HepG2 (cell line): ENCODE measurements around the gene ABCA2. TPM values are rescaled to one million over a fixed set of nuclear protein-coding genes. Genes with fewer than 3 reads are reported as not detected.

Experiments used
- ATAC-seq: fragments of 200-7000 bp; cut with Tn5 transposase; 3 replicates; pipeline ENCODE4 v1.9.1; 2020; ENCODE audit warnings: mild to moderate bottlenecking, moderate library complexity
- BruUV-seq: library from RNA; stranded (reverse); fragments of 400-500 nt; replicated peaks from 2 replicates; lab custom pipeline; 2021; lab: Mats Ljungman, UMichigan
- CTCF ChIA-PET: fragments of 300-600 bp; formaldehyde crosslinking; extraction: SDS; loops from one replicate; lab custom pipeline; 2021; ENCODE audit warnings: low total read pairs, inconsistent platforms, low intra/inter-chr PET ratio; lab: Yijun Ruan, JAX
- POLR2A ChIA-PET: fragments of 350-600 bp; sonication (Branson Sonifier 250); formaldehyde crosslinking; loops from one replicate; lab custom pipeline; 2020; ENCODE audit warnings: antibody characterized with exemption, inconsistent platforms; lab: Yijun Ruan, JAX
- DNase-seq: peaks from one replicate; pipeline ENCODE4 v3.0.0-alpha.2; 2015; ENCODE audit warnings: low spot score
- FAIRE-seq: peaks from 3 replicates; lab custom pipeline; 2011; peaks lifted over from hg19 to GRCh38; lab: Jason Lieb, UNC
- H2AFZ ChIP-seq: one replicate; pipeline ENCODE4 v1.6.1; 2011; ENCODE audit warnings: low read length, inconsistent platforms
- H3K27ac ChIP-seq: fragments of 300-600 bp; 3 replicates; pipeline ENCODE4 v1.8.0; 2011; ENCODE audit warnings: mixed run types, mild to moderate bottlenecking, mixed read lengths, low read length, inconsistent platforms; ENCODE audit not compliant: insufficient read depth; ENCODE audit errors: extremely low read length
- H3K27me3 ChIP-seq, 2 experiments: fragments of 200-600 bp in 1 of 2; 2 replicates in 1 of 2; 3 replicates in 1 of 2; pipeline versions ENCODE4 v1.6.0 to v1.8.0; 2011; ENCODE audit warnings: low read length in 2 of 2, mild to moderate bottlenecking in 2 of 2, moderate library complexity in 2 of 2, inconsistent platforms in 1 of 2; ENCODE audit not compliant: insufficient read depth in 2 of 2, control insufficient read depth in 1 of 2
- H3K36me3 ChIP-seq, 2 experiments: fragments of 200-600 bp in 1 of 2; replicated peaks in 1 of 2; 2 replicates in 1 of 2; 3 replicates in 1 of 2; pipeline versions ENCODE4 v1.5.1 to v1.8.0; 2011; ENCODE audit warnings: low read length in 2 of 2, inconsistent platforms in 1 of 2; ENCODE audit not compliant: insufficient read depth in 2 of 2, control insufficient read depth in 1 of 2
- H3K4me1 ChIP-seq: 2 replicates; pipeline ENCODE4 v1.5.1; 2012; ENCODE audit warnings: low read length, inconsistent platforms; ENCODE audit not compliant: insufficient read depth
- H3K4me2 ChIP-seq: 2 replicates; pipeline ENCODE4 v1.6.0; 2011; ENCODE audit warnings: low read depth, low read length, inconsistent platforms
- H3K4me3 ChIP-seq, 3 experiments: fragments of 200-600 bp in 1 of 3; sonication (generic), shearing (Covaris generic) in 1 of 3; replicated peaks in 1 of 3; 2 replicates each; pipeline ENCODE4 v1.5.1; 2011 to 2016; ENCODE audit warnings: low read length in 3 of 3, inconsistent platforms in 2 of 3, low read depth in 2 of 3, mild to moderate bottlenecking in 2 of 3, control low read depth in 1 of 3, mixed read lengths in 1 of 3; ENCODE audit not compliant: insufficient read depth in 1 of 3
- H3K79me2 ChIP-seq: one replicate; pipeline ENCODE4 v1.6.1; 2011; ENCODE audit warnings: low read length, inconsistent platforms; ENCODE audit not compliant: insufficient read depth
- H3K9ac ChIP-seq: 2 replicates; pipeline ENCODE4 v1.6.0; 2011; ENCODE audit warnings: mild to moderate bottlenecking, low read depth, low read length, inconsistent platforms; ENCODE audit not compliant: insufficient read depth
- H3K9me3 ChIP-seq: 2 replicates; pipeline ENCODE4 v1.5.1; 2012; ENCODE audit warnings: mild to moderate bottlenecking, low read length
- H4K20me1 ChIP-seq: 2 replicates; pipeline ENCODE4 v1.6.0; 2011; ENCODE audit warnings: inconsistent platforms, mild to moderate bottlenecking, low read length, moderate library complexity; ENCODE audit not compliant: insufficient read depth
- DZIP1 ChIP-seq: sonication (generic); formaldehyde crosslinking; IDR thresholded peaks from 2 replicates; pipeline ENCODE4 v1.5.0; 2020; ENCODE audit warnings: mild to moderate bottlenecking, missing genetic modification reagents
- FIP1L1 ChIP-seq: fragments of 200-400 bp; formaldehyde crosslinking; IDR thresholded peaks from 2 replicates; pipeline ENCODE4 v1.6.1; 2018; ENCODE audit warnings: low read depth, mild to moderate bottlenecking, low read length, moderate library complexity, borderline replicate concordance; ENCODE audit not compliant: insufficient read depth
- HMG20B ChIP-seq: conservative IDR thresholded peaks from 2 replicates; pipeline ENCODE4 v1.6.1; 2016; ENCODE audit warnings: missing genetic modification reagents, missing compliant biosample characterization
- HNRNPL ChIP-seq: fragments of 200-400 bp; formaldehyde crosslinking; IDR thresholded peaks from 2 replicates; pipeline ENCODE4 v1.6.1; 2017; ENCODE audit warnings: mild to moderate bottlenecking, low read depth, low read length
- NFYC ChIP-seq: IDR thresholded peaks from 2 replicates; pipeline ENCODE4 v1.6.1; 2016; ENCODE audit warnings: missing genetic modification reagents, missing compliant biosample characterization
- TBX3 ChIP-seq: fragments of 450-650 bp; IDR thresholded peaks from 2 replicates; pipeline ENCODE4 v1.6.1; 2017; ENCODE audit warnings: antibody characterized with exemption, mild to moderate bottlenecking, inconsistent platforms, borderline replicate concordance
- TERF1 ChIP-seq: sonication (generic); formaldehyde crosslinking; IDR thresholded peaks from 2 replicates; pipeline ENCODE4 v1.8.0; 2022; ENCODE audit warnings: mild to moderate bottlenecking, missing genetic modification reagents, moderate library complexity
- ZNF510 ChIP-seq: sonication (generic); formaldehyde crosslinking; IDR thresholded peaks from 2 replicates; pipeline ENCODE4 v1.4.0; 2020; ENCODE audit warnings: low read depth, mild to moderate bottlenecking, missing genetic modification reagents
- WGBS: methylation state at CpG from one replicate; pipeline ENCODE4 v1.1.6; 2017; ENCODE audit warnings: low lambda C conversion rate; 5-methylcytosine and 5-hydroxymethylcytosine counted together
- in situ Hi-C: cut with HindIII; loops from 2 replicates; pipeline ENCODE4 v1.10.0; 2017; ENCODE audit warnings: low pct_unique_long_range_greater_than_20kb; ENCODE audit not compliant: extremely low pct_ligation_motif_present
- intact Hi-C: fragments of 100-400 bp; cut with micrococcal nuclease; formaldehyde crosslinking; loops from one replicate; pipeline ENCODE4 v1.10.0; 2022; ENCODE audit not compliant: unreplicated experiment
- polyA plus RNA-seq, 8 experiments: library from polyadenylated mRNA; depleted of rRNA in 3 of 8; stranded (reverse) in 7 of 8; unstranded in 1 of 8; fragments of >200 nt; fragmentation: Illumina TruSeq in 4 of 8; extraction: Trizol in 4 of 8; gene quantifications; 2 replicates each; pipeline versions ENCODE4 v1.2.1 to v1.2.3, GENCODE V29; 2011 to 2016; ENCODE audit warnings: low read depth in 4 of 8, missing spikeins in 1 of 8, mixed read lengths in 1 of 8; ENCODE audit not compliant: insufficient read depth in 1 of 8
- total RNA-seq, 5 experiments: library from RNA; depleted of rRNA; stranded (reverse); fragments of >200 nt; fragmentation: Illumina TruSeq; extraction: Trizol; gene quantifications; 2 replicates each; pipeline ENCODE4 v1.2.3, GENCODE V29; 2016; ENCODE audit warnings: low read depth in 1 of 5

ABCA2 gene
- total and polyA plus RNA-seq, 2 of the 13 experiments (the other 11 are each of a cell fraction or from before 2014, with no cell fraction given): 2.9 to 19.2 TPM

- DNase-seq (no peak), ATAC-seq (no peak), FAIRE-seq (no peak)
- TF ChIP-seq HMG20B: no peak
- TF ChIP-seq HNRNPL: 0 out of 2 replicates have a peak, but pooled peaks have one; percentile 24
- in situ Hi-C loops (no loop called here), intact Hi-C loops (no loop called here)
- POLR2A ChIA-PET: no interaction called here
- no peak overlapping the region for H3K27ac ChIP-seq
- no peaks in the 10 kb centered on the region for H3K4me1 ChIP-seq
- CTCF ChIA-PET: no interaction called here
- H3K9me3 ChIP-seq: no peaks in the 10 kb centered on the region
- H3K4me3 ChIP-seq: no peak overlapping the region
- WGBS: 96% methylated on average over 24 of the region's 67 CpGs
- peaks cover 1 to 2% of the 10 kb centered on the region in 2 experiments; a peak in 1 of 5 replicates for H3K36me3 ChIP-seq
- no peaks in the 10 kb centered on the region for H3K27me3 ChIP-seq
- no peak overlapping the region for H2AFZ ChIP-seq
- BruUV-seq: no TSS peak
- no peaks in the 10 kb centered on the region for H4K20me1 ChIP-seq
- no peak overlapping the region for H3K4me2 ChIP-seq
- no peak overlapping the region for H3K9ac ChIP-seq
- no peaks in the 10 kb centered on the region for H3K79me2 ChIP-seq
These were observed 15.1 kb downstream of the ABCA2 start for GRCh38 chr9:137012694-137013570.

GRCh38 chr9:137011907-137012675 lies 15.9 kb downstream of the ABCA2 start:
- TF ChIP-seq DZIP1 (CRISPR knock-in tag) (no peak), NFYC (CRISPR knock-in tag) (no peak), TERF1 (CRISPR knock-in tag) (no peak), TBX3 (no peak), FIP1L1 (no peak), ZNF510 (no peak)
- TF ChIP-seq, all 625 proteins: peak for 0
- FAIRE-seq (no peak), DNase-seq (no peak), ATAC-seq (no peak)
- in situ Hi-C loops: no loop called here
- Histone ChIP-seq H3K4me2 (no peak overlapping the region), H4K20me1 (no peaks in the 10 kb centered on the region), H3K4me3 (no peak overlapping the region), H3K4me1 (no peaks in the 10 kb centered on the region), H3K9me3 (no peaks in the 10 kb centered on the region), H3K9ac (no peak overlapping the region), H3K36me3 (peaks cover 1 to 2% of the 10 kb centered on the region in 2 experiments; a peak in 1 of 5 replicates), H2AFZ (no peak overlapping the region), H3K79me2 (no peaks in the 10 kb centered on the region), H3K27ac (no peak overlapping the region), H3K27me3 (no peaks in the 10 kb centered on the region)
- ChIA-PET CTCF (no interaction called here), POLR2A (no interaction called here)
- intact Hi-C loops: no loop called here
- no TSS peak for BruUV-seq
- 91% methylated on average over 24 of the region's 39 CpGs for WGBS
